Dermis blood vessel endothelial cell (primary cell): ENCODE data around the gene POLR3G. TPM values are rescaled to one million over a fixed set of nuclear protein-coding genes. Genes with fewer than 3 reads are reported as not detected.

ENCODE experiments used
- DNase-seq: peaks from one replicate; pipeline ENCODE4 v3.0.0; 2010
- total RNA-seq: library from RNA; depleted of rRNA; stranded (reverse); fragments of >200 nt; gene quantifications from 2 replicates; pipeline ENCODE4 v1.2.3, GENCODE V29; 2014

POLR3G gene
- total RNA-seq, 1 donor from 2014 or later, result 4.9 TPM

GRCh38 chr5:90553711-90554110 lies 79.0 kb downstream of the POLR3G start:
- DNase-seq, result no peak

- no peak for DNase-seq
These were observed 79.8 kb downstream of the POLR3G start for GRCh38 chr5:90554358-90555006.

GRCh38 chr5:90555666-90556065 lies 81.0 kb downstream of the POLR3G start:
- DNase-seq, result no peak

GRCh38 chr5:90557391-90557790 lies 82.7 kb downstream of the POLR3G start:
- no peak for DNase-seq

GRCh38 chr5:90557871-90558270 lies 83.2 kb downstream of the POLR3G start:
- DNase-seq, result no peak

GRCh38 chr5:90558344-90559192 lies 83.9 kb downstream of the POLR3G start, which contains the start of gene ADGRV1:
ADGRV1 (plus strand) TSS chr5:90558797; CDS start chr5:90558896, 99 bp downstream.
- peak; percentile 45 for DNase-seq

- DNase-seq, result no peak
These were observed 86.1 kb downstream of the POLR3G start for GRCh38 chr5:90560771-90561170.

GRCh38 chr5:90561766-90562165 lies 87.1 kb downstream of the POLR3G start:
- no peak for DNase-seq

- DNase-seq, result no peak
These were observed 87.7 kb downstream of the POLR3G start for GRCh38 chr5:90562341-90562740.

- DNase-seq, result no peak
These were observed 88.4 kb downstream of the POLR3G start for GRCh38 chr5:90563108-90563507.

Other genes with a start within 250 kb of the POLR3G start
- gene CETN3, start 65.1 kb upstream of the POLR3G start, total RNA-seq, result 10.6 and 15.3 TPM in 2 replicates
- 5.6 and 6.3 TPM in 2 replicates for gene MBLAC2, start 93 bp upstream of the POLR3G start, total RNA-seq
- 18.7 and 26.2 TPM in 2 replicates for gene LYSMD3, start 54.7 kb downstream of the POLR3G start, total RNA-seq
- gene ADGRV1, start 83.9 kb downstream of the POLR3G start, total RNA-seq, result under 0.01 and 0.14 TPM in 2 replicates